ENCODE results near the gene MFAP2. TPM values are rescaled to one million over a fixed set of nuclear protein-coding genes. Genes with fewer than 3 reads are reported as not detected.

MFAP2 gene
- total and polyA plus RNA-seq, 2 experiments from 2014 or later: 129 to 255 TPM

DNA sequence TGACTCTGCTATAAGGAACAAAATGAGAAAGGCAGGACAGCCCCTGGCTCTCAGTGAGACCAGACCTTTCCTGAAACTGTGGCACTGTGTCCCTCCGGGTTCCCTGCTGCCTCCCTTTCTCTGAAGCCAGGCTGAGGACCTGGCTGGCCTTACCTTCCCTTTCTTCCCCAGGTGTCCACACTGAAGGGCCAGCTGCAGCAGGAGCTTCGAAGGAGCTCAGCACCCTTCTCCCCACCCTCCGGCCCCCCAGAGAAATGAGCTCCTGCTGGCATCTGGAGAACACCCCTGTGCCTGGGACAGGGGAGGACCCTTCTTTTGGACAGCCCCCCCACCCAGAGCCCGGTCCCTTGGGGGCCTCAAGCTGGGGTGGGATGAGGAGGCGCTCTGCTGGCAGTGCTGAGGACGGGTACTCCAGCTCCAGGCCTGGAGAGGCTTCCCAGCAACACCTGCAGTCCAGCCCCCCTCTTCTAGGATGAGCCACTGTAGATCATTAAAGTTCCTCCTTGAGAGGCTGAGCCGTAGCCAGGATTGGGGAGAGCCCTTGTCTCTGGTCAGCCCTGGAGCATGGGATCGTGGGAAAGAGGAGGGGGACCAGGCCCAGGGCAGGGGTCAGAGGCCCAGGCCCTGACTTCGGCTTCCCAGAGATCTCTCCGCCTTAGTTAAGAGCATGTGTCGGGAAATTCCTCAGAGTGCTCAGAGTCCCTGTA lies 8.1 kb downstream of the MFAP2 start (continued):
- TF ChIP-seq, protein P1, sequence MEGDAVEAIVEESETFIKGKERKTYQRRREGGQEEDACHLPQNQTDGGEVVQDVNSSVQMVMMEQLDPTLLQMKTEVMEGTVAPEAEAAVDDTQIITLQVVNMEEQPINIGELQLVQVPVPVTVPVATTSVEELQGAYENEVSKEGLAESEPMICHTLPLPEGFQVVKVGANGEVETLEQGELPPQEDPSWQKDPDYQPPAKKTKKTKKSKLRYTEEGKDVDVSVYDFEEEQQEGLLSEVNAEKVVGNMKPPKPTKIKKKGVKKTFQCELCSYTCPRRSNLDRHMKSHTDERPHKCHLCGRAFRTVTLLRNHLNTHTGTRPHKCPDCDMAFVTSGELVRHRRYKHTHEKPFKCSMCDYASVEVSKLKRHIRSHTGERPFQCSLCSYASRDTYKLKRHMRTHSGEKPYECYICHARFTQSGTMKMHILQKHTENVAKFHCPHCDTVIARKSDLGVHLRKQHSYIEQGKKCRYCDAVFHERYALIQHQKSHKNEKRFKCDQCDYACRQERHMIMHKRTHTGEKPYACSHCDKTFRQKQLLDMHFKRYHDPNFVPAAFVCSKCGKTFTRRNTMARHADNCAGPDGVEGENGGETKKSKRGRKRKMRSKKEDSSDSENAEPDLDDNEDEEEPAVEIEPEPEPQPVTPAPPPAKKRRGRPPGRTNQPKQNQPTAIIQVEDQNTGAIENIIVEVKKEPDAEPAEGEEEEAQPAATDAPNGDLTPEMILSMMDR (conservative IDR thresholded peaks at IDR 0.05; ENCODE audit: low read depth in 2 of 2): no peak
- no peak for TF ChIP-seq POLR2AphosphoS5 (IDR thresholded peaks at IDR 0.05; ENCODE audit: low read depth)
- no peak for TF ChIP-seq STAT1 (IDR thresholded peaks at IDR 0.05; ENCODE audit: unreplicated experiment)
- TF ChIP-seq EZH2 (IDR thresholded peaks at IDR 0.05; ENCODE audit: low read depth, unreplicated experiment): no peak

DNA sequence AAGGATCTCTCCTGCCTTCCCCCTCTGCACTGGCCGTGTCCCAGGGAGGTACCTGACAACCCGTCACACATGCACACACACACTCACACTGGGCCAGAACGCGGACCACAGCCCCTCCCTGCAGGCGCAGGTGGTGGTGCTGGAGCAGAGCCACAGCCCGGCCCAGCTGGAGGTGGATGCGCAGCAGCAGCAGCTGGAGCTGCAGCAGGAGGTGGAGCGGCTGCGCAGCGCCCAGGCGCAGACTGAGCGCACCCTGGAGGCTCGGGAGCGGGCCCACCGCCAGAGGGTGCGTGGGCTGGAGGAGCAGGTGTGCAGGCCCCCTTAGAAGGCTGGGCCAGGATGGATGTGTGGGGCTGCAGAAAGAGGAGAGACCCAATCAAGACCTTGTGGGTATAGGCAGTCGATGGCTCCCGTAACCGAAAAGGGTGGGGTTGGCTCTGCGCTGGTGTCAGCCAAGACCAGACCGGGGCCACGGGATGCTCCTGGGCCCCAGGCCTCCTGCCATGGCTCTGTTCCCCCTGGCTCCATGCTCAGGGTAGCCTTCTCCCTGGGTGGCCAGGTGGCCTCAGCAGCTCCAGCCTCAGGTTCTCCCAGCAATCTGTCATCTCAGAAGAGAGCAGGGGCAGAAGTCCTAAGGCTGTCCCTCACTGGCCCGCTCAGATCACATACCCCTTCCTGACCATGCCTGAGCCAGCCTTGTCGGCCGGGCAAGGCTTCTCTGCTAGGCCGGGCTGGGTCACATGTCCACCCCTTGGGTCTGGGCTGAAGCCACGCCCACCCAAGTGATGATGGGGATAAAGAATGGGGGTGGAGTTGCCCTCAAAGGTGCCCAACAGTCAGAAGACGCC lies 8.9 kb downstream of the MFAP2 start:
- H3K27me3 ChIP-seq (ENCODE audit: insufficient read depth): no peaks in the 10 kb centered on the region
- no peak overlapping the region for H3K27ac Mint-ChIP-seq

More for the DNA sequence above, 8.9 kb downstream of the MFAP2 start:
- Histone ChIP-seq H3K4me3 (no peak overlapping the region), H3K27ac (ENCODE audit: low read depth) (0 out of 2 replicates have a peak overlapping the region, but pooled peaks have one; percentile 55), H3K4me1 (ENCODE audit: insufficient read depth) (peaks cover 7% of the 10 kb centered on the region; the same call in 1 of the 2 replicates), H2AFZ (no peak overlapping the region), H3K4me2 (no peak overlapping the region), H4K20me1 (replicated peaks; ENCODE audit: insufficient read depth) (0 out of 2 replicates have a peak, but pooled peaks cover 5% of the 10 kb centered on the region), H3K36me3 (ENCODE audit: insufficient read depth) (no peaks in the 10 kb centered on the region; the same call in 1 of the 2 replicates), H3K79me2 (replicated peaks; ENCODE audit: insufficient read depth) (no peaks in the 10 kb centered on the region), H3F3A (replicated peaks; ENCODE audit: low read depth) (peaks cover 10% of the 10 kb centered on the region; the same call in 1 of the 2 replicates), H3K9me2 (ENCODE audit: insufficient read depth) (no peaks in the 10 kb centered on the region)
- DNase-seq (ENCODE audit: low spot score) (peak; percentile 75), ATAC-seq (peak; percentile 68)
- H3K36me3 Mint-ChIP-seq (ENCODE audit: low read depth): peaks cover 49% of the 10 kb centered on the region
- H3K4me1 Mint-ChIP-seq: peaks cover 30% of the 10 kb centered on the region
- no peaks in the 10 kb centered on the region for H3K9me3 Mint-ChIP-seq
- H3K27me3 Mint-ChIP-seq (ENCODE audit: insufficient read depth, low read depth, poor library complexity): peaks cover 19% of the 10 kb centered on the region
- TF ChIP-seq, protein P1 (conservative IDR thresholded peaks at IDR 0.05; ENCODE audit: low read depth in 2 of 2): peak in 1 of 2 experiments; percentile 21; a peak in 1 of 4 replicates
- TF ChIP-seq NANOG (IDR thresholded peaks at IDR 0.05; ENCODE audit: borderline replicate concordance): no peak
- TF ChIP-seq POLR2AphosphoS5 (IDR thresholded peaks at IDR 0.05; ENCODE audit: low read depth): 0 out of 2 replicates have a peak, but pooled peaks have one; percentile 30
- TF ChIP-seq, protein P2, sequence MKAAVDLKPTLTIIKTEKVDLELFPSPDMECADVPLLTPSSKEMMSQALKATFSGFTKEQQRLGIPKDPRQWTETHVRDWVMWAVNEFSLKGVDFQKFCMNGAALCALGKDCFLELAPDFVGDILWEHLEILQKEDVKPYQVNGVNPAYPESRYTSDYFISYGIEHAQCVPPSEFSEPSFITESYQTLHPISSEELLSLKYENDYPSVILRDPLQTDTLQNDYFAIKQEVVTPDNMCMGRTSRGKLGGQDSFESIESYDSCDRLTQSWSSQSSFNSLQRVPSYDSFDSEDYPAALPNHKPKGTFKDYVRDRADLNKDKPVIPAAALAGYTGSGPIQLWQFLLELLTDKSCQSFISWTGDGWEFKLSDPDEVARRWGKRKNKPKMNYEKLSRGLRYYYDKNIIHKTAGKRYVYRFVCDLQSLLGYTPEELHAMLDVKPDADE (IDR thresholded peaks at IDR 0.05): no peak
- no peak for TF ChIP-seq JUNB (IDR thresholded peaks at IDR 0.05; ENCODE audit: unreplicated experiment)
- TF ChIP-seq ZNF114 (CRISPR knock-in tag; IDR thresholded peaks at IDR 0.05): no peak
- TF ChIP-seq STAT1 (IDR thresholded peaks at IDR 0.05; ENCODE audit: unreplicated experiment): no peak
- TF ChIP-seq EZH2 (IDR thresholded peaks at IDR 0.05; ENCODE audit: low read depth, unreplicated experiment): no peak
- TF ChIP-seq, protein P3, sequence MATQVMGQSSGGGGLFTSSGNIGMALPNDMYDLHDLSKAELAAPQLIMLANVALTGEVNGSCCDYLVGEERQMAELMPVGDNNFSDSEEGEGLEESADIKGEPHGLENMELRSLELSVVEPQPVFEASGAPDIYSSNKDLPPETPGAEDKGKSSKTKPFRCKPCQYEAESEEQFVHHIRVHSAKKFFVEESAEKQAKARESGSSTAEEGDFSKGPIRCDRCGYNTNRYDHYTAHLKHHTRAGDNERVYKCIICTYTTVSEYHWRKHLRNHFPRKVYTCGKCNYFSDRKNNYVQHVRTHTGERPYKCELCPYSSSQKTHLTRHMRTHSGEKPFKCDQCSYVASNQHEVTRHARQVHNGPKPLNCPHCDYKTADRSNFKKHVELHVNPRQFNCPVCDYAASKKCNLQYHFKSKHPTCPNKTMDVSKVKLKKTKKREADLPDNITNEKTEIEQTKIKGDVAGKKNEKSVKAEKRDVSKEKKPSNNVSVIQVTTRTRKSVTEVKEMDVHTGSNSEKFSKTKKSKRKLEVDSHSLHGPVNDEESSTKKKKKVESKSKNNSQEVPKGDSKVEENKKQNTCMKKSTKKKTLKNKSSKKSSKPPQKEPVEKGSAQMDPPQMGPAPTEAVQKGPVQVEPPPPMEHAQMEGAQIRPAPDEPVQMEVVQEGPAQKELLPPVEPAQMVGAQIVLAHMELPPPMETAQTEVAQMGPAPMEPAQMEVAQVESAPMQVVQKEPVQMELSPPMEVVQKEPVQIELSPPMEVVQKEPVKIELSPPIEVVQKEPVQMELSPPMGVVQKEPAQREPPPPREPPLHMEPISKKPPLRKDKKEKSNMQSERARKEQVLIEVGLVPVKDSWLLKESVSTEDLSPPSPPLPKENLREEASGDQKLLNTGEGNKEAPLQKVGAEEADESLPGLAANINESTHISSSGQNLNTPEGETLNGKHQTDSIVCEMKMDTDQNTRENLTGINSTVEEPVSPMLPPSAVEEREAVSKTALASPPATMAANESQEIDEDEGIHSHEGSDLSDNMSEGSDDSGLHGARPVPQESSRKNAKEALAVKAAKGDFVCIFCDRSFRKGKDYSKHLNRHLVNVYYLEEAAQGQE (IDR thresholded peaks at IDR 0.05; ENCODE audit: unreplicated experiment): no peak
- no peak overlapping the region for H3K4me3 Mint-ChIP-seq
